ENCODE measurements around the gene INSYN1.

Gene INSYN1

DNA sequence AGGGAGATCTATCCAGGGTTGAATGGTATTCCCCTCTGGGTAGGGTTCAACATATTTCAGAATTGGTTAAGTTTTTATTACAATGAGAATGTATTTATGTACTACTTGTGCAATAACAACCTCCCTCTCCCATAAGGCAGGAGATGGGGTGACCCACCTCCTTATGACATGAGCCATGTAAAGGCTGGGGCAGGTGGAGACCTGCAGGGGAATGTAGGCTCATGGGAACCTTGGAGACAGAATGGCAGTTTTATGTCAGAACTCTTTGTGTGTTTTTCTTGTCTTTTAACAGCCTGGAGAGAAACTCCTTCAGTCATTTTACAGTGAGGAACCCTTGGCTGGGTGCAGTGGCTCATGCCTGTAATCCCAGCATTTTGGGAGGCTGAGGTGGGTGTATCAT lies 24.6 kb upstream of the INSYN1 start:
- no peak for DNase-seq (ENCODE audit: low read depth in 3 of 3)

DNA sequence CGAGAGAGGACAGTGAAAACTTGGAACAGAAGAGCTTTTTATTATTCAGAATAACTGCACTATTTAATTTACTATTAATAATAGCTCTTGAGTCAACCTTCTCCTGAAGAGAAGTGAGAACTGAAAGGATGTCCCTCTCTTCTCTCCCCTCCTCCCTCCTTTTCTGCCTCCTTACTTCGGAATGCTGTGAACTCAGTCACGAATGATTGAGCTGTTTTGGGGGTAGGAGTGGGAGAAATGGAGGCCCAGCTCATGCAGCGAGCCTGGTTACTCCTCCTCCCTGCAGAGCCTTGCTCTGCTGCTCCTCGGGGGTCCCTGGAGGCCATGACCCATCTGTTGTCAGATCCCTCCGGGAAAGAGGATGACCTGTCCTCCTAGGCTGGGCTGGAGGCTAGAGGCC lies 20.3 kb upstream of the INSYN1 start:
- DNase-seq (ENCODE audit: low read depth in 3 of 3) = no peak

DNA sequence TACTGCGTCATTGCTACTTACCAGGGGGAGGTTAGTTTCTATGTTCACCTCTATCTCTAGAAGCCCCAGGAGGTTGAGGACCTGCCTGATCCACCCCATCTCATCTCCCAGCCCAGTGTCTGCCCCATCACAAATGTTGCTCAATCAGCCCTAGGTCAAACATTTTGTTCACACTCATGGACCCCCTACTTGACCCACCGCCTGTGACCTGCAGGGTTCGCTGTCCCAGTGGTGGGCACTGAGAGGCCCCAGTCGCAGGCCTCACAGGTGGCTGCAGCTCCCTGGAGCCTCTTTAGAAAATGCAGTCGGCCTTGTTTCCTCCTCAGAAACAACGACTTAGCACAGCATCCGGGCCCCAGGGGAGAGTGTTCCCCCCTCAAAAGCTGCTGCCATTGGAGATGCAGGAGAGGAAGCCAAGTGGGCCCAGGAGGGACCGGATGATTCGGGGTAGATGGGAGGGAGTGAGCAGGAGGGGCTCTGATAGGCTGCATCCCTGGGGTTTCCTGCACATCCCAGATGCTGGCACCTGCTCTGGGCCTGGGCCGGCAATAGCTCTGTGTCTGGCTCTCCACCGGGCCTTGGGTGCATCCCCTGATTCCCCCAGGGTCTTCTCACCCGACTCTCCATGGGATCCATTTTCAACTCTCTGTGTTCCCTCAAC lies 18.4 kb upstream of the INSYN1 start:
- no peak for DNase-seq (ENCODE audit: low read depth in 3 of 3)

DNA sequence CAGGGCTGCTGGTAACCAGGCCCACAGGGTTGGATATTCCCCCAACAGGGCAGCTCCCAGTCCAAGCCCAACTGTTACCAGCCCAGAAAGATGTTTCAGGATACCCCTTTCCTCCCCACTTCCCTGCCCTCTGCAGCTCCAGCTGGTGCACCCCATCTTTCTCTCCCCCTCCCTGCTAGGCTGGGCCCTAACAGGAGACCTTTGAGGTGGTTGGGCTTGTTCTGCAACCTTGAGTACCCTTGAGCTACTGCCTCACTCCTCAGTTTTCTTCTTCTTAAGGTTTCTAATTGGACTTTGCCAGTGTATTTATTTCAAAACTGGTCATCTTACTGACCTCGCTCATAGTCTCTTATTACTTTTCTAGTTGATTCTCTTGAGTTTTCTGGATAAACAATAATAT lies 16.9 kb upstream of the INSYN1 start:
- no peak for DNase-seq (ENCODE audit: low read depth in 3 of 3)

DNA sequence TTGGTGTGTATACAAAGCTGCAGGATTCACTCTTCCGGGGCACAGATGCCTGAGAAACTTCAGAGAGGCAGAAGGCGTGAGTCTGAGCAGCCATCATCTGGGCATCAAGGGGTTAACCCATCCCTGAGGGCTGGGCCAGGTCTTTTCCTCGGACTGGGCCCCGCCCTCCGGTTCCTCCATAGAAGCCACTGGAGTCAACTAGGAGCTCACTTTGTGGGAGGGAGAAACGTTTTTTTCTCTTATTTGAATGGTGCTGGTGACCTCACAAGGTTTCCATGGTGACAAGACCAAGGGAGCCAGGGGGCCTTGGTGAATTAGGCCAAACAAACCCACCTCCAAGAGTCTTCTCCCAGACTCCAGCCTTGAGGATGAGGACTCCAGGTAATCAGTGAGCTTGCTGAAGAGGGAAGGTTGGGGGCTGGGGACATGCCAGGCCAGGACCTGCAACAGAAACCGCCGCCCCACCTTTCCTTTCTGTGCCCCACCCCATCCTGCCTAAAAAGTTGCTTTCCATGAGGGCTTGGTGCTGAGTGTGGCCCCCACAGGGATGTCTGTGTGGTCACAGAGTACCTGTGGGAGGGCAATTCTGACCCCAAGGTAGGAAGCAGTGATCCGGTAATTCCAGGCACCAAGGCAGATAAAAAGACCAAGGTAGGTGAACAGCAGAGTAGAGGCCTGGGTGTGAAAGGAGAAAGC lies 14.8 kb upstream of the INSYN1 start:
- DNase-seq (ENCODE audit: low read depth in 3 of 3) = no peak

DNA sequence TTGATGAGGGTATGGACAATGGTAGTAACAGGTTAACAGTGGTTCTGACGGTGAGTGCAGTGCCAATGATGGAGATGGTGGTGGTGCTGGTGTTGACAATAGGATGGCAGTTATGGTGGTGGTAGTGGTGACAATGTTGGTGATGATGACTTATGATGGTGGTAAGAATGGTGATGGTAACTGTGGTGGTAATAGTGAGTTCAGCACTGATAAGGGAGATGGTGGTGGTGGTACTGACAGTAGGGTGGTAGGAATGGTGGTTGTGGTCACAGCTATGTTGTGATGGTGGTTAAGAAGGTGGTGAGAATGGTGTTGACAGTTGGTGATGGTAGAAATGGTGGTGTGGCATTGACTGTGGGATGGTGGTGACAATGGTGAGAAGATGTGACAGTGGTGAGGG lies 13.4 kb upstream of the INSYN1 start:
- no peak for DNase-seq (ENCODE audit: low read depth in 3 of 3)

DNA sequence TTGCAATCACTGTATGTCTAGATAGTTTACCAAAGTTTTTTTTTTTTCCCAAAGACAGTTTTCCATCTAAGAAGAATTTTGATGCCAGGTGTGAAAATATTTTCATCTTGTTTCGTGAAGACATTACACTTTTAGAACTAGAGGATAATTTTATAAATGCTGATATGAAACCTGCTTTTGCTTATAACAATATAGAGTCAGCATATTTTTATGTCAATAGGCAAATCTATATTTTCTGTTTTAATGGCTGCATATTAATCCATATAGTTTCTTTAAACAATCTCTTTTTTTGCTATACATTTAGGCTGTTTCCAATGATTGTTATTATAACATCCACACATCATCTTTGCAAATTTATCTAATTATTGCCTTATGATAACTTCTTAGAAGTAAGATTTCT lies 12.6 kb upstream of the INSYN1 start:
- no peak for DNase-seq (ENCODE audit: low read depth in 3 of 3)

DNA sequence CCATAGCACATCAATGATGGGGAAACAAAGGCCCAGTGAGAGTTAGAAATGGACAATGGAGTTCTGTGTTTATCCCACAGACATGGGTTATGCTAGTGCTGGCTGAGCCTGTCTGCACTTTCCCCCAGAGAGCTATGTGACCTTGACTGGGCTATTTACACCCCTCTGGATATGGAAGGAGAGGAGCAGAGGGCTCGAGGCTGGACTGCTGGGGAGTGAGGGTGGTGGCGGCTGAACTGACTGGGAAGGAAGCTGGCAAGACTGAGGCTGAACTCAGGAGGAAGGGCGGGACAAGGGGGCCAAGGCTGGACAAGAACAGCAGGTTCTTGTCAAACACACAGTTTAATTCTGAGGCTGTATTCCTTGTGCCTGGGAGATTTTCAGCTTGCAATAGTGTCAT lies 10.8 kb upstream of the INSYN1 start:
- no peak for DNase-seq (ENCODE audit: low read depth in 3 of 3)

DNA sequence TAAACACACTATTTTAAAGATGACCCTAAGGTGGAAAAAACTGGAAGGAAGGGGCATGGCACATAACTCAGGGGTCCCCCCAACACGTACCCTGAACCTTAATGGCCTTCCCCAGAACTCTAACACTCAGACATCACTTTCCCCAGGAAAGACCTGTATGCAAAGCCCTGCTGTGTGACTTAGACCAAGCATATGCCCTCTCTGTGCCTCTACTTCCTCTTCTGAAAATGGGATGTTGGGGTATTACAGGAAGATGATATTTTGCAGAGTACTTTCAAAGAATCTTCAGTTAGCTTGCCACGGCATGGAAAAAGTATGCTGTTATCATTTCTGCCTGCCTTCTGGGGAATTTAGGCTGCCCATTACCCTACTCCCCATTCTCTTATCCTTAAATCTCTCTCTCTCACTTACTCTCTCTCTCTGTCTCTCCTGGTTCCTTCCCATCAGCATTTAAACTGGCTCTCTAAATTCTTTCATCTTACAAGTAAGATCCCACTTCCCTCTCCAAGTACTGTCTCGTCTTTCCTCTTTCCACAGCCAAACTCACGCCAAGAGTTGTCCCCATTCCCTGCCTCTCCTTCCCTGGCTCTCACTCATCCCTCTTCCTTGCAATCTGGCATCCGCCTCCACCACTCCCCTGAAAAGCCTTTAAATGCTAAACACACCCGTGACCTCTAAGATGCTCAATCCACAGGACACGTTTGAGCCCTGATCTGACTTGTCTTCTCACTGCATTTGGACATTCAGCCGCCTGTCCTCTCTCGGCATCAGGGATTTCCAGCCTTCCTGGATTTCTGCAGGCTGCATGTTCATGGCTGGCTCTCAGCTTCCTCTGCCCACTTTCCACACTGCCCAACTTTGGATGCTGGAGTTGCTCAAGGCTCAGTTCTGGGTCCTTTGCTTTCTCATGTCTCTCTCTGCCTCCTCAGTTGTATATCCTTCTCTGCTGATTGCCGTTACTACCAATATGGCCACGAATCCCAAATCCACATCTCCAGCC lies 7.5 kb upstream of the INSYN1 start:
- no peak for DNase-seq (ENCODE audit: low read depth in 3 of 3)

DNA sequence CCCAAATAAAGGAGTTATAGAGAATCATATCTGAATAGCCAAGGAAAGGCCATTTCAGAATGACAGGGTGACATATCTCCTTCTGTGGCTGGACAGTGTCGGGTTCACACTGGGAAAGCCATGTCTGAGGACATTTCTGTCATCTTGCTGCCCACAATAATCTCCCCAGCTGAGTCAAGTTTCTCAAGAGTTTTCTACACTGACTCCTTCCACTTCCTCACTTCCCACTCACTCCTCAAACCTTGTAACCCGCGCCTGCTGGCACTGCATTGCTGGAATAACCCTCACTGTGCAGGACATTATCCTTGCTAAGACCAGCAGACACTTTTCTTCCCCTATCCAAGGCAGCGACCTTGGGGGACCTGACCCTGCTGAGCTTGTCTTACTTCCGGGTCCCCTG lies 5.3 kb upstream of the INSYN1 start:
- no peak for DNase-seq (ENCODE audit: low read depth in 3 of 3)

DNA sequence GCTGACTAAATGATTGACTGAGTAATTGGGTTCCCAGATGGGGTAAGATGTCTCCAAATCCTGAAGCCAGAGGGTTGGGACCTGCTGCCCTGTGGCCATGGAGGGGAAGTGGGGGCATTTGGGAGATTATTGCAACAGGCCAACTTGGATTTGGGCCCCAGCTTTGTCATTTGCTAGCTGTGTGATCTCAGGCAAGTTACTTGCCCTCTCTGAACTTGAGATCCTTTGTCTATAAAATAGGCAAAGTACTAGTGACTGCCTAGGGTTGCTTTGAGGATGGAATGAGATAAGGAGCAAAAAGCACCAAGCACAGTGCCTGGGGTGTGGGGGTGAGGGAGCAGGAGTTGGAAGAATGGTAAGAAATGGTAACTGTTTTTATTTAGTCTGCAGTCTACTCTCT lies 4.4 kb upstream of the INSYN1 start:
- DNase-seq (ENCODE audit: low read depth in 3 of 3) = no peak

DNA sequence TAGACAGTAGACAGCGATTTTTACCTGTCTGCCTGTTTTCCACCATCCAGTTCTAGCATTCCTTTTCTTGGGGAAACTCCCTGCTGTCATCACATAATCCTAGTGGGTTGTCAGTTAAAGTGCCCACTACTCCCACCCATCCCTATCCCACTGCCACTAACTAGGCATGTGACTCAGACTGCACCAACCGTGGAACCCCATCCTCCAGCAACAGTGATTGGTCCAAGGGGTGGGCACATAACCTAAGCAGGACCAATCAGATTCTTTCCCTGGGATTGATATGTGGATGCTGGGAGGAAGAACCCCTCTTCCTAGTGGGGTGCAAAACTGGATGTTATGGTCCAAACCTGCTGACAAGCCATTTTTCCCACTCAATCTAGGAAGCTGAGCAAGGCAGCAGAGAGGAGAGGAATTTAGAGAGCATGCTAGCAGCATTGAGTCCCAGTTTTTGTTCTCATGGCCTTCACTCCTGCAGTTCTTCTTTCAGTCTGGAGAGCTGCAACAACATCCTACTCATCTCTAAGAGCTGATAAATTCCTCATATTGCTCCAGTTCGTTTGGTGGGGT lies 3.9 kb upstream of the INSYN1 start:
- no peak for DNase-seq (ENCODE audit: low read depth in 3 of 3)

DNA sequence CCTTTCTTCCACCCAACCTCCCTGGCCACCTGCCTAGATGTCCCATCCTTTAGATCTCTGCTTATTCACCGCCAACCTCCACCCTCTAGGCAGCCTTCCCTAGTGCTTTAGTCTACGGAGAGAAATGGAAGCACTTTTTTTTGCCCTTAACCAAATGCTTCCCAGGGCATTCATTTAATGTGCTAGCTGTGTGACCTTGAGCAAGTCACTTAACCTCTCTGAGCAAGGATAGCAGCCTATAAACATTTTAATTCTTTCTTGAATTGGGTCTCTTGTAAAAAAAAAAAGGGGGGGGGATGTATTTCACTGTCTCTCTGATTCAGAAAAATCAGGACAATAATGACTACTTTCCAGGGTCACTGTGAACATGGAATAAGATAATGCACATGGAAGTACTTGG lies 3.2 kb upstream of the INSYN1 start:
- no peak for DNase-seq (ENCODE audit: low read depth in 3 of 3)

DNA sequence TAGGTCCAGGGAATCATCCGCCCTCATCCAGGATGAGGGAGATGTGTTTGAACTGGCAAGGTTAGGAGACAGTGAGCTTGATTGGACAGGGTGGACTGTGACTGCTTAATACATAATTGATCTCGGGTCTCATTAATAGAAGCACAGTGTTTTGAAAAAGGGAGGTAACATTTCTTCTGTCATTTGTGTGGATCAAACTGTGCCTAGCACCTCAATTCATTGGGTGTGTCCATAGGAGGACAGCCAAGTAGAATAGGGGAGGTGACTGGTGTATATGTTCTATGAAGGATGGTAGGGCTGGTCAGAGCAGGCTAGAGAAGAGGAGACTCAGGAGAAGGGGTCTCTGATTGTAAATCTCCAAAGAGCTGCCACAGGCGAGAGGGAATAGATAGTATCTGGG lies 2.8 kb upstream of the INSYN1 start:
- DNase-seq (ENCODE audit: low read depth in 3 of 3) = no peak

DNA sequence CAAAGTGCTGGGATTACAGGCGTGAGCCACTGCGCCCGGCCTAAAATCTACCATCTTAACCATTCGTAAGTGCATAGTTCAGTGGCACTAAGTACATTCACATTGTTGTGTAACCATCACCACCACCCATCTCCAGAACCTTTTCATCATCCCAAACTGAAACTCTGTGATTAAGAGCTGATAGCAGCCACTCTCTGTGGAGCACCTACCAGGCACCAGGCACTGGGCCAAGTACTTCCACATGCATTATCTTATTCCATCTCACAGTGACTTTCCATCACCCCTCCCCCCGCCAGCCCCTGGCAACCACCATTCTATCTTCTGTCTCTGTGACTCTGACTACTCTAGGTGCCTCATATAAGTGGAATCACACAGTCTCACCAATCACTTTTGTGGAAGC lies 2.3 kb upstream of the INSYN1 start:
- no peak for DNase-seq (ENCODE audit: low read depth in 3 of 3)

DNA sequence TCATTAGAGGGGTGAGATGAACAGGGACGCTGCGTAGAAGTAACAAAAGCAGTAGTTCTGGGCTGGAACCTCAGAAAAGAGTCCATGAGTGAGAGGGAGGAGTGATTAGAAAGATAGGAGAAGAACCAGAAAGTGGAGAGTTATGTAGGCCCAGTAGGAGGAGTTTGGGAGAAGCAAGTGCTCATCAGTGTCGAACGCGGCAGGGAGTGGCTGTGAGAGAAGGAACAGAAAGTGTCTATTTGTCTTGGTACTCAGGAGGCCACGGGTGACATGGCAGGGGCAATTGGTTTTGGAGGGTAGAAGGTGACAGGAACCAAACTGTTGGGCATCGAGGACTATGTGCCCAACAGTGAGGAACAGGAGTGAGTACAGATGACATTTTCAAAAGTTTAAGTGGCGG lies 1.3 kb upstream of the INSYN1 start:
- no peak for DNase-seq (ENCODE audit: low read depth in 3 of 3)

DNA sequence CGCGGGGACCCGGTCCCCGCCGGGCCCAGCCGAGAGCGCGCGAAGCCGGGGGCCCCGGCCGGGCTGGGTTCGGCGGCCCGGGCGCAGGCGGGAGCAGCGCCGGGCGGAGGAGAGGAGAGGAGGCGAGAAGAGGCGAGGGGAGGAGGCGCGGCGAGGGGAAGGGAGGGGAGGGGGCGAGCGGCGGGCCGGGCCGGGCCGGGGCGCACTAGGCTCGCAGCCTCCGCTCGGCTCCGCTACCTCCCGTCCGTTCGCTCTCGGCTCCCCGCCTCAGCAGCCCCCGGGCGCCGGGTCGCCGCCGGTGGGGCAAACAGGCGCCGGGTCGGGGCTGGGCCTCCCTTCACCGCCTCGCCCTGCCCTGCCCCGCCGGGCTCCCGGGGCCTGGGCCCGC lies 351 bp downstream of the INSYN1 start:
- no peak for DNase-seq (ENCODE audit: low read depth in 3 of 3)

DNA sequence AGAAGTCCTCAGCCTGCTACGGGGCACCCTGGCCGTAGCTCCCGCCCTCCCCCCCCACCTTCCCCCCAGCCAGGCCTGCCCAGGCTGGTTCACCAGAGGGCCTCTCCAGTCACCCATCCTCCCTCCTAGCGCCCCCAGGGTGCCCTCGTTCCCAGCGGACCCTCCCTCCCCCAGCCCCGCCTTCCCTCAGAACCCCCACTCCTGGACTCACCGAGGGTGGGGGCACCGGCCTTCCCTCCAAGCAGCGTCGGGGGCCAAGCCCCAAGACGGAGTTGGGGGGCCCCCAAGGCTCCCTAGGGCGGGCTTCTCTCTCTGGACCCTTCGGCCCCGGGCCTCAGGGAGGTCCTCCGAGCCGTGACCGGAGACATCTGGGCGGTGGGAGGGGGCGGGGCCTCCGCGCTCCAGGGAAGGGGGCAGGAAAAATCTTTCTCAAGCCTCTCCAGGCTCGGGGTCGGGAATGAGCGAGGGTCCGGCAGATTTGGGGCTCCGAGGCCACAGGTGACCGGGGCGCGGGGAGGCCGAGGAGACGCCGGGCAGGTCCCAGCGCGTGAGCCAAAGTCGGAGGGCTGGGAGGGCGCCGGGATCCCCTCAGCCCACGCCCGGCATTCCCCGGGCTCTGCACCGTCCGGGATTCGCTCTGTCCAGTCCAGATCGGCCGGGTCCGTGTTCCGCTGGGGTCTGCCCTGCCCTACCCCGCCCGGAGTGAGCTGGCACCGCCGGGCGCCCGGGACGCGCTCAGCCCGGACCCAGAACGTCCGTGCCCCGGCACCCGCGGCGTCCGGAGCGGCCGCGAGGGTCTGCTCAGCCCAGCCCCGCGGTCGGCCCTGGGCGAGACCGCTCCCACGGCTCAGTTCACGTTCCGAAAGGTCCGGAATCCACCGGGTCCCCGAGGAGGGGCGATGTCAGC lies 999 bp downstream of the INSYN1 start:
- DNase-seq (ENCODE audit: low read depth in 3 of 3) = no peak

DNA sequence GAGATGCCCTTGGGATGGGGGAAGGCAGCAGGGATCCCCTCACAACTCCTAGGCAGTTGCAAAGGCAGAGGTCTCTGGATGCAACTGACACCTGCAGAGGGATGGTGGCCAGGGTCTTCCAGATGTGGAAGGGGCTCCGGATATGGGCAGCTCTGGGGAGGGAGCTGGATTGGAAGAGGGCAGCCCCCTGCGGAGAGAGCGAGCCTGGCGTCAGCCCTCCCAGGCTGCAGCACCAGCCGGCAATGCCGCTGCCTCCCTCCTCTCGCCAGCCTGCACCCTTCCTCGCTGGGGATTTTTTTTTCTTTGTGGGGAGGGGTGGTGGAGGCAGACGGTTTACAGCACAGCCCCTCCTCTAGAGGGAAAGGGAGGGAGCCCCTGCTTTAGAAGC lies 1.6 kb downstream of the INSYN1 start:
- DNase-seq (ENCODE audit: low read depth in 3 of 3) = no peak

DNA sequence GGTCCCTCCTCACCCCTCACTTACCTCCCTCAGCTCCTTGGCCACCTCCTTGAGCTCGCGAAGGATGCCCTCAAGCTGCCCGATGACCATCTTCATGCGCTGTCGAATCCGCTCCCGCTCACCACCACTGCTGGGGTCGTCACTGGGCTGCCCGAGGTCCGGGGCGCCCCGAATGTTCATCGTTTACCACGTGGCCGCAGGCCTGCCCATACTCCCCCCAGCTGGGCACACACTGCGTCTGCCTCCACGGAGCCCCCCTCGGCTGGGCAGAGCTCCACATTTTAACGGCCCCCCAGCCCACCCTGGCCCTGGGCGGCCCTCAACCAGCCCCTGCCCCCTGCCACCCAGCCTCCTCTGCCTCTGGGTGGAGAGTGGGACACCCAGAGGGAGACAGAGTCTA lies 2.2 kb downstream of the INSYN1 start:
- DNase-seq (ENCODE audit: low read depth in 3 of 3) = no peak

DNA sequence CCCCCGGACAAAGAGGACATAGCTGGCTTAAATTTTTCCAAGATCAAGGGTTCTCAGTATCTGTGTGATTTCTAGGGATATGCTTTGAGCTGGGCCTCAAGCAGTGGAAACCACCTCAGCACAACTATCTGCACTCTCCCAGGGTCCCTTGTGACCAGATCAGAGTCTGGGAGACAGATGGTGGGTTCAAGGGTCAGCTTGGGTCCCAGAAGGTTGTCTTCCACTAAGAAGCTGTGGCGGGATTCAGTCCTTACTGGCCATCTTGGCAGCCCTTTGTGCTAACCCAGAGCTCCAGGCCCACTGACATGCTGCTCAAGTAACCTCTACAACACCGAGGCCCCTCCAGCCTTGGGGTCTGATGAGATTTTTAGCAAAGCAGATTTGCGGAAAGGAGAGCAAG lies 2.7 kb downstream of the INSYN1 start:
- DNase-seq (ENCODE audit: low read depth in 3 of 3) = no peak
